PFSK-1 (cell line): ENCODE results near the gene CCDC183.
A peak's percentile ranks its signal among the peaks of the same experiment; 100 is the strongest.

ENCODE experiments used
- FOXP2 ChIP-seq: optimal IDR thresholded peaks from 2 replicates; pipeline ENCODE3; 2011; ENCODE audit warnings: borderline replicate concordance, control low read depth, inconsistent platforms; ENCODE audit not compliant: insufficient read depth; ENCODE audit errors: extremely low read length, extremely low read depth
- POLR2AphosphoS5 ChIP-seq: IDR thresholded peaks from 2 replicates; pipeline ENCODE4 v1.6.1; 2012; ENCODE audit warnings: low read depth, mild to moderate bottlenecking, control low read depth, low read length, moderate library complexity
- REST ChIP-seq, 2 experiments: IDR thresholded peaks; 2 replicates each; pipeline versions ENCODE4 v1.6.1 to v1.8.0; 2011 to 2012; ENCODE audit warnings: low read depth in 2 of 2, low read length in 2 of 2, control low read depth in 1 of 2, inconsistent platforms in 1 of 2, mild to moderate bottlenecking in 1 of 2, moderate library complexity in 1 of 2; ENCODE audit not compliant: insufficient read depth in 1 of 2
- SIN3A ChIP-seq: IDR thresholded peaks from 2 replicates; pipeline ENCODE4 v1.6.1; 2012; ENCODE audit warnings: mild to moderate bottlenecking, low read length, moderate library complexity, borderline replicate concordance; ENCODE audit not compliant: insufficient read depth
- TAF1 ChIP-seq: IDR thresholded peaks from 2 replicates; pipeline ENCODE4 v1.6.1; 2012; ENCODE audit warnings: low read length, control low read depth, borderline replicate concordance; ENCODE audit not compliant: insufficient read depth

The CCDC183 gene

DNA sequence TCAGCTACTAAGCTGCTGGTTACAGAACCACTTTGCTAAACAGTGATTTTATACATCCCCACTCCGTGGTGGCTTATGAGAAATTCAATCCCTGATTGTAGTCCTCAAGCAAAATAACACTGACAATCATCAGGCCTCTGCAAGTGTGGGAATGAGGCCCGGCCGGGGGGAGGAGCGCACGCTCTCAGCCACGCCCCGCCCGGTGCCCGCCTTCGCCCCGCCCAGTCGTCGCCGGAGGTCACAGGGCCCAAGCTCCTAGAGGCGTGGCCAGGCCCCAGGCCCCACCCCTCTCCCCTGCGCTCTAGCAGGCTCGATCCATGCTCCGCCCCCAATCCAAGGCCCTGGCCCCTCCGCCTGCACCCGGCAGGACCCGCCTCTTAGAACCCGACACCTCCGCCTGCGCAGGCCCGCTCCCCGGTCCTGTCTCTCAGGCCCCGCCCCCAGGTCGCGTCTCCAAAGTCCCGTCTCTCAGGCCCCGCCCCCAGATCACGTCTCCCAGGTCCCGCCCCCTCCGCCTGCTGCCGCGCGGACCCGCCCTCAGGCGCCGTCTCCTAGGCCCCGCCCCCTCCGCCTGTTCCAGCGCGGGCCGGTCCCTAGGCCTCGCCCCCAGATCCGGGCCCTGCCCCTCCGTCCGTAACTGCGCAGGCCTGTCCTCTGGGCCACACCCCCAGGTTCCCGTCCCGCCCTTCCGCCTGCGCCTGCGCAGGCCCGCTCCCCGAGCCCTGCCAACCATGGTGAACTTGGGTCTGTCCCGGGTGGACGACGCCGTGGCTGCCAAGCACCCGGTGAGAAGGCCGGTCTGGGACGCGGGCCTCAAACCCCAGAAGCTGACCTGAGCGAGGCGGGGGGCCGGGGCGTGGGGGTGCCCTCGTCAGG is 5.3 kb upstream of the CCDC183 start, which contains the start of gene TMEM141:
Gene TMEM141, plus strand, starts transcription at position 705 of the 876 bp plus-strand sequence. Its CDS starts 27 bp downstream, at position 732.
- 0 out of 4 replicates have a peak, but pooled peaks have one; percentile 4 to 34 for TF ChIP-seq REST (IDR thresholded peaks at IDR 0.05; ENCODE audit: insufficient read depth in 1 of 2, low read depth in 2 of 2, low read length in 2 of 2)
- no peak for TF ChIP-seq SIN3A
- TF ChIP-seq TAF1 = peak; percentile 79
- TF ChIP-seq POLR2AphosphoS5 = peak; percentile 94

DNA sequence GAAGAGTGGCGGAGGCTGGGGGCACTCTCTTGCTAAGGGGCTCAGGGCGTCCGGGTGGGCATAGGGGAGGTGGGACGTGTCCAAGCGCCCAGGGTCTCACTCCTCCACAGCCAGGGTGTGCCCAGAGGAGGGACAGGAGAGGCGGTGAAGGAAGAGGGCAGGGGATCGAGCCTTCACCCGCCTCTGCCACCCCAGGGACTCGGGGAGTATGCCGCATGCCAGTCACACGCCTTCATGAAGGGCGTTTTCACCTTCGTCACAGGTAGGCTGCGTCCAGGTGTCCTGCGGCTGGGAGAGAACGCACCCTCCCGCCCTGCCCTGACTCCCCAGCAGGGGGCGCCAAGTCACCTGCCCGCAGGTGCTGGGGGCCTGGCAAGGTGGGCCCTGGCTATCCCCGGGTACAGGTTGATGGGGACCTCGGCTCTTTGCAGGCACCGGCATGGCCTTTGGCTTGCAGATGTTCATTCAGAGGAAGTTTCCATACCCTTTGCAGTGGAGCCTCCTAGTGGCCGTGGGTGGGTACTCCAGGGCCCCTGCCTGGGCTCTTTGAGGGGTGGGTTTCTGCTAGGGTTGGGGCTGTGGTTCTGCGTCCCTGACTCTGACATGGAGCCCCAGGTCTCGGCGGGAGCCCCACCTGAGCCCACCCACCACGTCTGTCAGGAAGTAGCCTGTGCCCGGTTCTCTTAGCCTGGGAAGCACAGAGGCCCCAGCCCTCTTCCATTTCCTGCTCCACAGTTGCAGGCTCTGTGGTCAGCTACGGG is 4.4 kb upstream of the CCDC183 start:
- no peak for TF ChIP-seq SIN3A
- no peak for TF ChIP-seq REST (IDR thresholded peaks at IDR 0.05; ENCODE audit: insufficient read depth in 1 of 2, low read depth in 2 of 2, low read length in 2 of 2)
- no peak for TF ChIP-seq FOXP2
- no peak for TF ChIP-seq TAF1
- no peak for TF ChIP-seq POLR2AphosphoS5

GRCh38 chr9:136792321-136793085 is 3.6 kb upstream of the CCDC183 start:
- no peak for TF ChIP-seq FOXP2
- no peak for TF ChIP-seq SIN3A
- no peak for TF ChIP-seq POLR2AphosphoS5
- TF ChIP-seq TAF1 = no peak
- TF ChIP-seq REST (IDR thresholded peaks at IDR 0.05; ENCODE audit: insufficient read depth in 1 of 2, low read depth in 2 of 2, low read length in 2 of 2) = no peak

DNA sequence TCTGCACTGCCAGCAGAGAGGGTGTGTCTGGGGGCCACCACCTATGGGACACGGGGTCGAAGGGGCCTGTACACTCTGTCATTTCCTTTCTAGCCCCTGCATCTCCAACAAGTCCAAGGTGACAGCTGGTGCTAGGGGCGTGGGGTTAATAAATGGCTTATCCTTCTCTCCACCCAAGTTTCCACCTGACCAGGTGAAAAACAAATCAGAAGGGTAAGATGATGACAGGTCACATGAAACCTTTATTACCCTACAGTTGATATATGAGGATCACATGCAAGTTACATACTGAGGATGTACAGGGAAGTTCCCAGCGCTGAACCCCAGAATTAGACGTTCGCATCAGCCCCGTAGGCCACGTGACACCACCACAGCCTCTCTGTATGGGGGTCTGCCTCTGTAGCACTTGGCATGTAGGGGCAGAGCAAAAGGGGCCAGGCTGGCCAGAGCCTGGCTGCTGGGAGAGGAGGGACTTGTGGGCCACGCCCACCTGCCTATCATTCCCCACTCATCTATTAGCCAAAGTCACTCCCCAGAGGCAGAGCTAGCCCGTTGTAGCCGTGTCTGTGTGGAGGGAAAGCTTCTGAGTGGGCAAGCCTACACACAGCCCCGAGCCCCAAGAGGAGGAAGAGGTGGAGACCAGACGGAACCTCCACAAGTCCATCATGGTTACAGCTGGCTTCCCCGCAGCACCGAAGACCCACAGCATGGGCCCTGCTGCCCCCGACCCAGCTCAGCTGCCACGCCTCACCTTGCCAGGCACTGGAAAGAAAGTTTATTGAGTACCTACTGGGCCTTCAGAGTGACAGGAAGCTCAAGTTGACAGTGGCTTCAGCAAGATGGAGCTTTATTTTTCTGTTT is 2.8 kb upstream of the CCDC183 start:
- TF ChIP-seq SIN3A = no peak
- no peak for TF ChIP-seq FOXP2
- no peak for TF ChIP-seq REST (IDR thresholded peaks at IDR 0.05; ENCODE audit: insufficient read depth in 1 of 2, low read depth in 2 of 2, low read length in 2 of 2)
- no peak for TF ChIP-seq TAF1
